HG03135 (cell line): ENCODE data around the gene GALNT9.

Experiments
- ATAC-seq: cut with Tn5 transposase; IDR thresholded peaks from one replicate; pipeline ENCODE4 v1.9.1; 2021; ENCODE audit warnings: mild to moderate bottlenecking, moderate library complexity; ENCODE audit not compliant: unreplicated experiment

The GALNT9 gene

GRCh38 chr12:132161796-132162507, 167.4 kb downstream of the GALNT9 start:
- no peak for ATAC-seq

GRCh38 chr12:132161036-132161781, 168.2 kb downstream of the GALNT9 start:
- ATAC-seq: no peak

GRCh38 chr12:132160601-132161035, 168.8 kb downstream of the GALNT9 start:
- no peak for ATAC-seq

- ATAC-seq: no peak
These were observed 169.4 kb downstream of the GALNT9 start for GRCh38 chr12:132160016-132160415.

GRCh38 chr12:132159555-132160003, 169.8 kb downstream of the GALNT9 start:
- no peak for ATAC-seq

- no peak for ATAC-seq
These were observed 170.5 kb downstream of the GALNT9 start for GRCh38 chr12:132158677-132159554.

GRCh38 chr12:132157733-132158409, 171.5 kb downstream of the GALNT9 start:
- ATAC-seq: no peak

- ATAC-seq: no peak
These were observed 172.6 kb downstream of the GALNT9 start for GRCh38 chr12:132156573-132157325.

- ATAC-seq: no peak
These were observed 173.4 kb downstream of the GALNT9 start for GRCh38 chr12:132155771-132156572.

GRCh38 chr12:132154941-132155770, 174.2 kb downstream of the GALNT9 start:
- no peak for ATAC-seq

GRCh38 chr12:132154341-132154761, 175.0 kb downstream of the GALNT9 start:
- ATAC-seq: peak; percentile 26

GRCh38 chr12:132153501-132154340, 175.7 kb downstream of the GALNT9 start:
- ATAC-seq: peak; percentile 77

GRCh38 chr12:132152953-132153352, 176.4 kb downstream of the GALNT9 start:
- no peak for ATAC-seq

GRCh38 chr12:132152411-132152821, 177.0 kb downstream of the GALNT9 start:
- no peak for ATAC-seq

- no peak for ATAC-seq
These were observed 177.5 kb downstream of the GALNT9 start for GRCh38 chr12:132151766-132152410.

GRCh38 chr12:132151145-132151765, 178.1 kb downstream of the GALNT9 start:
- ATAC-seq: no peak
